ENCODE data around the gene RAX2. TPM values are rescaled to one million over a fixed set of nuclear protein-coding genes. Genes with fewer than 3 reads are reported as not detected.

Gene RAX2
- total and polyA plus RNA-seq, 2 donors (not counting 3 experiments of a cell fraction or from before 2014, with no cell fraction given), result not detected

- Histone ChIP-seq H3K27ac (ENCODE audit: insufficient read depth, low read depth, low read length) (no peak overlapping the region), H3K9me3 (replicated peaks; ENCODE audit: control insufficient read depth, insufficient read depth, low read length) (no peaks in the 10 kb centered on the region), H4K20me1 (replicated peaks; ENCODE audit: control insufficient read depth, extremely low read depth, insufficient read depth, low read length) (no peaks in the 10 kb centered on the region), H3K9me1 (replicated peaks; ENCODE audit: control insufficient read depth, extremely low read depth, insufficient read depth, low read length) (no peaks in the 10 kb centered on the region), H3K36me3 (ENCODE audit: control insufficient read depth in 2 of 2, extremely low read depth in 1 of 2, insufficient read depth in 2 of 2, low read length in 2 of 2) (no peaks in the 10 kb centered on the region), H3K27me3 (ENCODE audit: control insufficient read depth in 2 of 2, insufficient read depth in 2 of 2, low read length in 2 of 2) (peaks cover 6% of the 10 kb centered on the region in 2 experiments), H3K9ac (replicated peaks; ENCODE audit: extremely low read depth, insufficient read depth, low read length) (no peak overlapping the region), H3K79me2 (ENCODE audit: control insufficient read depth, insufficient read depth, low read length) (no peaks in the 10 kb centered on the region), H3K4me2 (ENCODE audit: insufficient read depth, low read length) (no peak overlapping the region), H2AFZ (ENCODE audit: low read depth, low read length) (no peak overlapping the region), H3K4me3 (replicated peaks in 1 of 3; ENCODE audit: insufficient read depth in 1 of 3, low read depth in 1 of 3, low read length in 3 of 3) (no peak overlapping the region), H3K4me1 (ENCODE audit: control insufficient read depth, extremely low read depth, insufficient read depth, low read length) (no peaks in the 10 kb centered on the region)
- ChIA-PET CTCF (interaction anchor here (1.5 kb wide), 1 partner anchor 32 kb away, joined by 6 read pairs; no protein-coding TSS in a partner anchor), POLR2A (interaction anchor here (0.6 kb wide), 1 partner anchor 96 kb away, joined by 3 read pairs; no protein-coding TSS in a partner anchor)
- no peak for TF ChIP-seq JUN (IDR thresholded peaks at IDR 0.05; ENCODE audit: borderline replicate concordance, insufficient read depth, insufficient read length, low read depth)
- no peak for TF ChIP-seq FOS (IDR thresholded peaks at IDR 0.05; ENCODE audit: borderline replicate concordance, insufficient read depth, low read length)
- TF ChIP-seq EZH2 (IDR thresholded peaks at IDR 0.05; ENCODE audit: borderline replicate concordance, low read depth, low read length, severe bottlenecking), result no peak
- TF ChIP-seq POLR2AphosphoS5 (IDR thresholded peaks at IDR 0.05; ENCODE audit: insufficient read depth, low read depth, low read length), result no peak
- TF ChIP-seq CTCF (IDR thresholded peaks at IDR 0.05; ENCODE audit: extremely low read depth in 1 of 2, insufficient read depth in 1 of 2, low read depth in 1 of 2, low read length in 2 of 2), result no peak
- TF ChIP-seq MYC (IDR thresholded peaks at IDR 0.05; ENCODE audit: low read depth, low read length), result no peak
- no peak for TF ChIP-seq MAX (IDR thresholded peaks at IDR 0.05; ENCODE audit: insufficient read depth, insufficient read length)
- no peak for TF ChIP-seq GATA2 (IDR thresholded peaks at IDR 0.05; ENCODE audit: insufficient read depth, insufficient read length, low read depth, low read length)
- no peak for TF ChIP-seq POLR2A (IDR thresholded peaks at IDR 0.05; ENCODE audit: low read depth, low read length)
- DNase-seq (ENCODE audit: low read depth, low spot score) (no peak), FAIRE-seq (no peak)
- intact Hi-C loops (cut with micrococcal nuclease), result no loop called here
- dilution Hi-C loops (cut with MboI; ENCODE audit: extremely low pct_ligation_motif_present, low sequenced_read_pairs), result no loop called here
- BruUV-seq (replicated peaks), result no TSS peak
Observed at GRCh38 chr19:3790209-3790734, 18.2 kb upstream of the RAX2 start.
